ENCODE data around the gene TSPAN11. TPM values are rescaled to one million over a fixed set of nuclear protein-coding genes. Genes with fewer than 3 reads are reported as not detected.

TSPAN11 gene
- total and polyA plus RNA-seq, 4 donors, result 0.13 to 1.2 (median 0.44) TPM

- WGBS, result 93% methylated on average over 4 of the region's 4 CpGs
- no peak overlapping the region for H3K27ac ChIP-seq (ENCODE audit: low read depth in 1 of 2, low read length in 2 of 2)
- no peaks in the 10 kb centered on the region for H3K9me3 ChIP-seq (ENCODE audit: control insufficient read depth in 4 of 4, low read length in 3 of 4)
Measured at GRCh38 chr12:30993766-30994165, 67.2 kb downstream of the TSPAN11 start.

DNA sequence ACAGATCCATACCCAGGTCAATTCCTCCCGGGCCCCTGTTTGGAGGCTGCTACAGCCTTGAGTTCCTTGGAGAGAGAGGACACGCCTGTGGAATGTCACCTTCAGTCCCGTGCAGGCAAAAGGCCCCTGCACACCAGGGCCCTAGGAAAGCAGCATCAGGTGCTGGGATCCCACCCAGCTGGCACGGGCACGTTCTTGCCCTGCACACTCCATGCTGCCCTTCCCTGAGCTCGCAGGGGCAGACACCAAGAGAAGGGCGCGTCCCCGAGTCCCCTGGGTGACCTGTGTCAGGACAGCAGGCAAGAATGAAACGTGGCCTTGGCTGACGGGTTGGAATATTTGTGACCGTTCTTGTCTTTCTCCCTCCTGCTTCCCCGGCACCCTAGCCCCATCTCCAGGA, 67.7 kb downstream of the TSPAN11 start:
- Histone ChIP-seq H3K4me3 (ENCODE audit: low read depth in 1 of 3, low read length in 3 of 3) (no peak overlapping the region), H3K9ac (ENCODE audit: low read depth in 1 of 2, low read length in 2 of 2) (no peak overlapping the region), H3K36me3 (ENCODE audit: control insufficient read depth in 4 of 4, insufficient read depth in 3 of 4, low read depth in 1 of 4, low read length in 3 of 4) (no peaks in the 10 kb centered on the region), H3K27ac (ENCODE audit: low read depth in 1 of 2, low read length in 2 of 2) (no peak overlapping the region), H3K9me3 (ENCODE audit: control insufficient read depth in 4 of 4, low read length in 3 of 4) (no peaks in the 10 kb centered on the region), H3K27me3 (ENCODE audit: control insufficient read depth in 4 of 4, insufficient read depth in 4 of 4, low read length in 3 of 4) (no peaks in the 10 kb centered on the region), H3K4me1 (ENCODE audit: control insufficient read depth in 4 of 4, insufficient read depth in 4 of 4, low read length in 3 of 4) (no peaks in the 10 kb centered on the region)
- DNase-seq (ENCODE audit: low spot score), result no peak
- TF ChIP-seq FOXA1 (IDR thresholded peaks at IDR 0.05) (no peak), CTCF (IDR thresholded peaks at IDR 0.05; ENCODE audit: low read depth, low read length, missing input control) (no peak), ATF3 (IDR thresholded peaks at IDR 0.05) (no peak), FOXA2 (IDR thresholded peaks at IDR 0.05) (no peak), REST (IDR thresholded peaks at IDR 0.05) (no peak), SP1 (IDR thresholded peaks at IDR 0.05) (no peak), HNF4G (IDR thresholded peaks at IDR 0.05) (no peak), JUND (IDR thresholded peaks at IDR 0.05) (no peak), TAF1 (conservative IDR thresholded peaks at IDR 0.05) (no peak)
- TF ChIP-seq, protein P1, sequence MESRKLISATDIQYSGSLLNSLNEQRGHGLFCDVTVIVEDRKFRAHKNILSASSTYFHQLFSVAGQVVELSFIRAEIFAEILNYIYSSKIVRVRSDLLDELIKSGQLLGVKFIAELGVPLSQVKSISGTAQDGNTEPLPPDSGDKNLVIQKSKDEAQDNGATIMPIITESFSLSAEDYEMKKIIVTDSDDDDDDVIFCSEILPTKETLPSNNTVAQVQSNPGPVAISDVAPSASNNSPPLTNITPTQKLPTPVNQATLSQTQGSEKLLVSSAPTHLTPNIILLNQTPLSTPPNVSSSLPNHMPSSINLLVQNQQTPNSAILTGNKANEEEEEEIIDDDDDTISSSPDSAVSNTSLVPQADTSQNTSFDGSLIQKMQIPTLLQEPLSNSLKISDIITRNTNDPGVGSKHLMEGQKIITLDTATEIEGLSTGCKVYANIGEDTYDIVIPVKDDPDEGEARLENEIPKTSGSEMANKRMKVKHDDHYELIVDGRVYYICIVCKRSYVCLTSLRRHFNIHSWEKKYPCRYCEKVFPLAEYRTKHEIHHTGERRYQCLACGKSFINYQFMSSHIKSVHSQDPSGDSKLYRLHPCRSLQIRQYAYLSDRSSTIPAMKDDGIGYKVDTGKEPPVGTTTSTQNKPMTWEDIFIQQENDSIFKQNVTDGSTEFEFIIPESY (IDR thresholded peaks at IDR 0.05), result no peak
- WGBS, result 93% methylated on average over 13 of the region's 13 CpGs

More at GRCh38 chr12:30993766-30994165, 67.2 kb downstream of the TSPAN11 start:
- Histone ChIP-seq H3K4me1 (ENCODE audit: control insufficient read depth in 4 of 4, insufficient read depth in 4 of 4, low read length in 3 of 4) (no peaks in the 10 kb centered on the region), H3K27me3 (ENCODE audit: control insufficient read depth in 4 of 4, insufficient read depth in 4 of 4, low read length in 3 of 4) (no peaks in the 10 kb centered on the region), H3K36me3 (ENCODE audit: control insufficient read depth in 4 of 4, insufficient read depth in 3 of 4, low read depth in 1 of 4, low read length in 3 of 4) (no peaks in the 10 kb centered on the region), H3K9ac (ENCODE audit: low read depth in 1 of 2, low read length in 2 of 2) (no peak overlapping the region), H3K4me3 (ENCODE audit: low read depth in 1 of 3, low read length in 3 of 3) (no peak overlapping the region)
- DNase-seq (ENCODE audit: low spot score), result no peak
- TF ChIP-seq TAF1 (conservative IDR thresholded peaks at IDR 0.05) (no peak), JUND (IDR thresholded peaks at IDR 0.05) (no peak), YY1 (IDR thresholded peaks at IDR 0.05) (no peak), RXRA (IDR thresholded peaks at IDR 0.05) (no peak), SP1 (IDR thresholded peaks at IDR 0.05) (no peak), EGR1 (IDR thresholded peaks at IDR 0.05; ENCODE audit: low read depth in 2 of 2) (no peak)
